ENCODE data around the gene OR9Q2. TPM values are rescaled to one million over a fixed set of nuclear protein-coding genes. Genes with fewer than 3 reads are reported as not detected.

Gene OR9Q2
- total RNA-seq, 6 experiments from 2014 or later, result not detected

DNA sequence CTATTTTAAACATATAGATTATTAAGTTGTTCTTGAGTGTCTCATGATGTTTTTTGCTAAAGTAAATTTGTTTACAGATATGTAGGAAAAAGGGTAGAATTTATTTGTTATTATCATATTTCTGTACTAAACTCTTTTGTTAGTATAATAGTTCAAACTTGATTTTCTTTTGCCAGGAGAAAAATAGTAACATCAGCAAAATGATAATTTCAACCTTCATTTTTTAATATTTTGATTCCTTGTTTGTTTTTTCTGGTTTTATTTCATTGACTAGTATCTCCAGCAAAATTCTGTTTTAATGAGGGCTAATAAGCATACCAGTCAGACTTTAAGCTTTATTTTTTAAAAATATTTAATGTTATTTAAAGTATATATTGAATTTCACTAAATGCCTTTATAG is 27.6 kb downstream of the OR9Q2 start:
- DNase-seq, result no peak
- Mint-ChIP-seq H3K36me3 (ENCODE audit: low read depth) (no peaks in the 10 kb centered on the region), H3K4me1 (ENCODE audit: low read depth) (peaks cover 9% of the 10 kb centered on the region; the same call in 1 of the 2 replicates), H3K4me3 (no peak overlapping the region), H3K9me3 (no peaks in the 10 kb centered on the region), H3K27me3 (ENCODE audit: insufficient read depth) (peaks cover 6% of the 10 kb centered on the region), H3K27ac (no peak overlapping the region)
- TF ChIP-seq, protein P1, sequence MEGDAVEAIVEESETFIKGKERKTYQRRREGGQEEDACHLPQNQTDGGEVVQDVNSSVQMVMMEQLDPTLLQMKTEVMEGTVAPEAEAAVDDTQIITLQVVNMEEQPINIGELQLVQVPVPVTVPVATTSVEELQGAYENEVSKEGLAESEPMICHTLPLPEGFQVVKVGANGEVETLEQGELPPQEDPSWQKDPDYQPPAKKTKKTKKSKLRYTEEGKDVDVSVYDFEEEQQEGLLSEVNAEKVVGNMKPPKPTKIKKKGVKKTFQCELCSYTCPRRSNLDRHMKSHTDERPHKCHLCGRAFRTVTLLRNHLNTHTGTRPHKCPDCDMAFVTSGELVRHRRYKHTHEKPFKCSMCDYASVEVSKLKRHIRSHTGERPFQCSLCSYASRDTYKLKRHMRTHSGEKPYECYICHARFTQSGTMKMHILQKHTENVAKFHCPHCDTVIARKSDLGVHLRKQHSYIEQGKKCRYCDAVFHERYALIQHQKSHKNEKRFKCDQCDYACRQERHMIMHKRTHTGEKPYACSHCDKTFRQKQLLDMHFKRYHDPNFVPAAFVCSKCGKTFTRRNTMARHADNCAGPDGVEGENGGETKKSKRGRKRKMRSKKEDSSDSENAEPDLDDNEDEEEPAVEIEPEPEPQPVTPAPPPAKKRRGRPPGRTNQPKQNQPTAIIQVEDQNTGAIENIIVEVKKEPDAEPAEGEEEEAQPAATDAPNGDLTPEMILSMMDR (IDR thresholded peaks at IDR 0.05), result no peak

DNA sequence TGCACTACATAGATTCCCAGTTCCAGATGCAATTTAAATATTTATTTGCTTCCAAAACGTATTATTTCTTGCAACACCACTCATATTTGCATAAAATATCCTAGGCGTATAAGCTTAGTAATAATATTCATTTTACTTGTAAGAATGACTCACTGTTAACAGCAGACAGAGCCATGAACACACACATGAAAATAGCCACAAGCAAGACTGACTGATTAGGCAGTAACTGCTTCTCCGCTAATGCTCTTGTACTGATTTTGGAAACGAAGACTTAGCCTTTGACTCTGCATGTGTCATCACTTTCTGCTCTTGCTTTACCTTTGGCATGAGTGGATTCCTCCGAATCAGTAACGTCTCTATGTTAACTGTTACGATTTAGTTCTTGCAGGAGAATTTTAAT is 33.9 kb downstream of the OR9Q2 start:
- Mint-ChIP-seq H3K27ac (no peak overlapping the region), H3K9me3 (no peaks in the 10 kb centered on the region), H3K36me3 (ENCODE audit: low read depth) (no peaks in the 10 kb centered on the region), H3K27me3 (ENCODE audit: insufficient read depth) (no peaks in the 10 kb centered on the region; the same call in 1 of the 2 replicates), H3K4me3 (0 out of 2 replicates have a peak overlapping the region, but pooled peaks have one; percentile 14), H3K4me1 (ENCODE audit: low read depth) (peaks cover 21% of the 10 kb centered on the region; the same call in 1 of the 2 replicates)
- TF ChIP-seq, protein P1 (IDR thresholded peaks at IDR 0.05), result no peak
- peak; percentile 73 for DNase-seq

DNA sequence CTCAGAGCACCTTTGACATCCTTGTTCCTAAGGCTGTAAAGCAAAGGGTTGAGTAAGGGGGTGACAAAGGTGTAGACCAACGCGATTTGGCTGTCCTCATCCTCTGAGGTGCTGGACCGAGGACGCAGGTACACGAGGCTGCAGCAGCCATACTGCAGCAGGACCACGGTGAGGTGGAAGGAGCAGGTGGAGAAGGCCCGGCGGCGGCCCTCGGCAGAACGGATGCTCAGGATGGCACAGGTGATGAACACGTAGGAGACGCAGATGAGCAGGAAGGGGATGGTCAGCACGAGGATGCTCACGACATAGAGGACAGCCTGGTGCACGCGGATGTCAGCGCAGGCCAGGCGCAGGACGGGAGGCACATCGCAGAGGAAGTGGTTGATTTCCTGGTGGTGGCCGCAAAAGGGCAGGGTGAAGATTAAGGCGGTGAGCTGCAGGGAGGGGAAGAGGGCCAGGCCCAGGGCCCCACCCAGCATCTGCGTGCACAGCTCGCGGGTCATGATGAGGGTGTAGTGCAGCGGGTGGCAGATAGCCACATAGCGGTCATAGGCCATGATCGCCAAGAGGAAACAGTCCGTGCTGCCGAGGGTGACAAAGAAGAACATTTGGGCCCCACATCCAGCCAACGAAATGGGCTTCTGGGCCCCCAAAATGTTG is 39.2 kb downstream of the OR9Q2 start:
- H3K9me3 Mint-ChIP-seq, result peaks cover 4% of the 10 kb centered on the region; the same call in 1 of the 2 replicates
- no peak overlapping the region for H3K27ac Mint-ChIP-seq
- H3K4me3 Mint-ChIP-seq, result no peak overlapping the region
- no peak for DNase-seq
- peaks cover 6% of the 10 kb centered on the region; the same call in 1 of the 2 replicates for H3K36me3 Mint-ChIP-seq (ENCODE audit: low read depth)
- peaks cover under 1% of the 10 kb centered on the region; the same call in 1 of the 2 replicates for H3K4me1 Mint-ChIP-seq (ENCODE audit: low read depth)
- TF ChIP-seq, protein P1 (IDR thresholded peaks at IDR 0.05), result no peak
- no peaks in the 10 kb centered on the region for H3K27me3 Mint-ChIP-seq (ENCODE audit: insufficient read depth)

Other genes with a start within 250 kb of the OR9Q2 start
- gene OR9Q1, start 165.2 kb upstream of the OR9Q2 start, total RNA-seq (2021; fragmentation: NEBNext Ultra II Directional; extraction: Animal tissue kit (Norgen Biotek cat#: 25700)), result not detected
- gene OR6Q1, start 158.1 kb upstream of the OR9Q2 start, total RNA-seq (2021; fragmentation: NEBNext Ultra II Directional; extraction: Animal tissue kit (Norgen Biotek cat#: 25700)), result not detected
- not detected for gene OR9I1, start 63.5 kb upstream of the OR9Q2 start, total RNA-seq (2021; fragmentation: NEBNext Ultra II Directional; extraction: Animal tissue kit (Norgen Biotek cat#: 25700))
- gene OR1S2, start 15.1 kb downstream of the OR9Q2 start, total RNA-seq (2021; fragmentation: NEBNext Ultra II Directional; extraction: Animal tissue kit (Norgen Biotek cat#: 25700)), result not detected
- not detected for gene OR1S1, start 23.6 kb downstream of the OR9Q2 start, total RNA-seq (2021; fragmentation: NEBNext Ultra II Directional; extraction: Animal tissue kit (Norgen Biotek cat#: 25700))
- gene OR10Q1, start 39.8 kb downstream of the OR9Q2 start, total RNA-seq (2021; fragmentation: NEBNext Ultra II Directional; extraction: Animal tissue kit (Norgen Biotek cat#: 25700)), result not detected
- gene OR10W1, start 79.2 kb downstream of the OR9Q2 start, total RNA-seq (2021; fragmentation: NEBNext Ultra II Directional; extraction: Animal tissue kit (Norgen Biotek cat#: 25700)), result not detected
- not detected for gene OR5B17, start 170.0 kb downstream of the OR9Q2 start, total RNA-seq (2021; fragmentation: NEBNext Ultra II Directional; extraction: Animal tissue kit (Norgen Biotek cat#: 25700))
- gene OR5B3, start 217.8 kb downstream of the OR9Q2 start, total RNA-seq (2021; fragmentation: NEBNext Ultra II Directional; extraction: Animal tissue kit (Norgen Biotek cat#: 25700)), result not detected
- not detected for gene OR5B2, start 239.1 kb downstream of the OR9Q2 start, total RNA-seq (2021; fragmentation: NEBNext Ultra II Directional; extraction: Animal tissue kit (Norgen Biotek cat#: 25700))